ENCODE measurements around the gene E2F6. TPM values are rescaled to one million over a fixed set of nuclear protein-coding genes. Genes with fewer than 3 reads are reported as not detected.

Gene E2F6
- polyA plus RNA-seq, 1 experiment, result 4.9 TPM

DNA sequence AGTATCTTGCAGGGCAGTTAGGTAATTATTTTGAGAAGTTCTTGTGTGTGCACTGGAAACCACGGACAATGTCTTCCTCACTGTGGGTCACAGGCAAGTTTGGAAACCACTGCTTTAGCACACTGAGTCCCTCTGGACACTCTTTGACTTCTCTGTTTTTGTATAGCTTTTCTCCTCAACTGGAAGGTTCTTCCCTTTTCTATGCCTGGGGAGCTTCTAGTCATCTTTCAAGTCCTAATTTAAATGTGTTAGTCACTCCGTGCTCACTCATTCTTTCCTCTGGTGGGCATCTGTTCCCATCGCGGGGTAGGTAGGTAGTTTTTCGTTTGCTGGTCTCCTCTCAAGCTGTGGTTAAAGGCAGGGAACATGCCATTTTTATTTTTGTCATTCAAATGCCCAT, 32.1 kb downstream of the E2F6 start:
- no peak for DNase-seq (ENCODE audit: low read depth)
- TF ChIP-seq, protein P1, sequence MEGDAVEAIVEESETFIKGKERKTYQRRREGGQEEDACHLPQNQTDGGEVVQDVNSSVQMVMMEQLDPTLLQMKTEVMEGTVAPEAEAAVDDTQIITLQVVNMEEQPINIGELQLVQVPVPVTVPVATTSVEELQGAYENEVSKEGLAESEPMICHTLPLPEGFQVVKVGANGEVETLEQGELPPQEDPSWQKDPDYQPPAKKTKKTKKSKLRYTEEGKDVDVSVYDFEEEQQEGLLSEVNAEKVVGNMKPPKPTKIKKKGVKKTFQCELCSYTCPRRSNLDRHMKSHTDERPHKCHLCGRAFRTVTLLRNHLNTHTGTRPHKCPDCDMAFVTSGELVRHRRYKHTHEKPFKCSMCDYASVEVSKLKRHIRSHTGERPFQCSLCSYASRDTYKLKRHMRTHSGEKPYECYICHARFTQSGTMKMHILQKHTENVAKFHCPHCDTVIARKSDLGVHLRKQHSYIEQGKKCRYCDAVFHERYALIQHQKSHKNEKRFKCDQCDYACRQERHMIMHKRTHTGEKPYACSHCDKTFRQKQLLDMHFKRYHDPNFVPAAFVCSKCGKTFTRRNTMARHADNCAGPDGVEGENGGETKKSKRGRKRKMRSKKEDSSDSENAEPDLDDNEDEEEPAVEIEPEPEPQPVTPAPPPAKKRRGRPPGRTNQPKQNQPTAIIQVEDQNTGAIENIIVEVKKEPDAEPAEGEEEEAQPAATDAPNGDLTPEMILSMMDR (IDR thresholded peaks at IDR 0.05; ENCODE audit: insufficient read depth, low read depth, low read length), result no peak
- Histone ChIP-seq H3K36me3 (ENCODE audit: control insufficient read depth, insufficient read depth, low read length) (no peaks in the 10 kb centered on the region), H3K27me3 (ENCODE audit: control insufficient read depth, insufficient read depth, low read length) (no peaks in the 10 kb centered on the region), H3K4me3 (ENCODE audit: low read depth, low read length) (no peak overlapping the region)
- POLR2A ChIA-PET, result no interaction called here
- CTCF ChIA-PET, result no interaction called here

DNA sequence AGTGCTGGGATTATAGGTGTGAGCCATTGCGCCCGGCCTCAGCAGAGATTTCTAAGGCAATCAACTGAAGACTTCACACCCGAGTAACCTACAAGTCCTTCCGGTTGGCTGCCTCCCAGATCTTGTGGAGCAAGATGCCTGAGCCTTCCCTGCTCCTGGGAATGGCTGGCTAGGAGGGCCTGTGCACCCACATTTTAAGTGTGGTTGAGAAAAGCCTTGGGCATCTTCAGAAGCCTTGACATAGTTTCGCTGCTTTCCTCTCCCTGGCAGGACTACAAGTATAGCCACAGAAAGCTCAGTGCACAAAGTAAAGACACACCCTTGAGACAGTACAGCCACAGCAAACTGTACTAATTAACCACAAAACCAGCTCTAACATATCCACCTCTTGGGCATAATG, 35.2 kb downstream of the E2F6 start:
- ChIA-PET CTCF (no interaction called here), POLR2A (no interaction called here)
- Histone ChIP-seq H3K27me3 (ENCODE audit: control insufficient read depth, insufficient read depth, low read length) (no peaks in the 10 kb centered on the region), H3K36me3 (ENCODE audit: control insufficient read depth, insufficient read depth, low read length) (no peaks in the 10 kb centered on the region), H3K4me3 (ENCODE audit: low read depth, low read length) (no peak overlapping the region)
- no peak for DNase-seq (ENCODE audit: low read depth)
- TF ChIP-seq, protein P1 (IDR thresholded peaks at IDR 0.05; ENCODE audit: insufficient read depth, low read depth, low read length), result no peak

DNA sequence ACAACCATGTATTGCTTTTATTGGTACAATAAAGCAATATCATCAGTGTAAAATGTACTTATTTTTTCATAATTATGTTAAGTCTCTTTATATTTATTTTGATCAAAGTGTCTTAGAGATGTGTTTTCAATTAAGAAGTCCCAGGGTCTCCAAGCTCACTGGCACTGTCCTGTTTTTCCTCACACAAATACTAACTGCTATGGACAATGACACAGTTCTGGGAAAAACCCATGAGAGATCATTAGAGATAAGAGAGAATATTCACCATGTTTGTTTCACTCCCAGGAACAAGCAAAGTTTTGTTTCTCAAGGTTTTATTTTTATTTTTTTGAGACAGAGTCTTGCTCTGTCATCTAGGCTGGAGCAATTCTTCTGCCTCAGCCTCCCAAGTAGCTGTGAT, 38.7 kb downstream of the E2F6 start:
- ChIA-PET POLR2A (no interaction called here), CTCF (interaction anchor here (2.0 kb wide), 1 partner anchor 11 kb away, joined by 4 read pairs; no protein-coding TSS in a partner anchor)
- DNase-seq (ENCODE audit: low read depth), result no peak
- Histone ChIP-seq H3K27me3 (ENCODE audit: control insufficient read depth, insufficient read depth, low read length) (no peaks in the 10 kb centered on the region), H3K4me3 (ENCODE audit: low read depth, low read length) (no peak overlapping the region), H3K36me3 (ENCODE audit: control insufficient read depth, insufficient read depth, low read length) (no peaks in the 10 kb centered on the region)
- TF ChIP-seq, protein P1 (IDR thresholded peaks at IDR 0.05; ENCODE audit: insufficient read depth, low read depth, low read length), result no peak

DNA sequence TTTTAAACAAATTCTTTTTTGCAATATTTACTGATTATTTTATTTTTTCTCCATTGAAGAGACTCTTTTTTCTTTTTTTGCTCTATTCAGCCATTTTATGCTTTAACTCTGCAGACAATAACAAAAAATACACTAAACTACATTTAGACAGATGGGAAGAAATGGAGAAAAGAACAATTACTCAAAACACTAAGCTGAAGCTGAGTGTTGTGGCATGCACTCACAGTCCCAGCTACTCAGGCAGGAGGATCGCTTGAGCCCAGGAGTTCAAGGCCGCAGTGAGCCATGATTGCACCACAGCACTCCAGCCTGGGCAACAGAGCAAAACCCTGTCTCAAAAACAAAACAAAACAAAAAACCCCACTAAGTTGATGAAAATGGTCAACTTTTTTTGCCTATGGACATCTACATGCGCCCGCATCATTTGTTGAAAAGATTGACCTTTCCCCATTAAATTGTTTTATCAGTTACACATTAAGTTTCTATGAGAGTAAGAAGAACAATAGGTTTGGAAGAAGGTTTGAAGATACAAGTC, 43.0 kb downstream of the E2F6 start:
- Histone ChIP-seq H3K36me3 (ENCODE audit: control insufficient read depth, insufficient read depth, low read length) (no peaks in the 10 kb centered on the region), H3K27me3 (ENCODE audit: control insufficient read depth, insufficient read depth, low read length) (no peaks in the 10 kb centered on the region), H3K4me3 (ENCODE audit: low read depth, low read length) (no peak overlapping the region)
- TF ChIP-seq, protein P1 (IDR thresholded peaks at IDR 0.05; ENCODE audit: insufficient read depth, low read depth, low read length), result no peak
- ChIA-PET POLR2A (no interaction called here), CTCF (no interaction called here)
- no peak for DNase-seq (ENCODE audit: low read depth)

DNA sequence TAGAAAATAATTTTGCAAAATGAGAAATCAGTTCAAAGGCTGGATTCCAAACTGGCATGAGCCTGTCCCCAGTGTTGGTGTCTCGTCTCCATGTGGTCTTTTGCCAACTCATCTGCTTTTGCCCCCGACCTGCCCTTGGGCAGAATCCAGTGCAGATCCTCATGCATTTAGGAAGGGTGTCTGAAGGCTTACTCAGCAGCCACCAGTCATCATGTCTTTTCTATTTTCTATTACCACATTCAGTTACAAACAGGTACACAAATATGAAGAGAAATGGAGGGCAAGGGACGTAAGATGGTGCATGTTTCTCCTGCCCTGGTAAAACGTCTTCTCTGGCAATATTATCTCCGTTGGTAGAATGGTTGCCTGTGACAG, 43.5 kb downstream of the E2F6 start:
- TF ChIP-seq, protein P1 (IDR thresholded peaks at IDR 0.05; ENCODE audit: insufficient read depth, low read depth, low read length), result no peak
- H3K36me3 ChIP-seq (ENCODE audit: control insufficient read depth, insufficient read depth, low read length), result no peaks in the 10 kb centered on the region
- POLR2A ChIA-PET, result no interaction called here
- H3K27me3 ChIP-seq (ENCODE audit: control insufficient read depth, insufficient read depth, low read length), result no peaks in the 10 kb centered on the region
- CTCF ChIA-PET, result interaction anchor here (1.1 to 2.0 kb wide), 2 partner anchors 10 to 290 kb away, joined by 4 to 14 read pairs; a partner anchor contains a TSS
- H3K4me3 ChIP-seq (ENCODE audit: low read depth, low read length), result no peak overlapping the region
- DNase-seq (ENCODE audit: low read depth), result no peak
